Stimulated activated CD8-positive, alpha-beta memory T cell treated with anti-CD3 and anti-CD28 coated beads, Interleukin-4, amount 100 ng/mL, for 48 hours (primary cell): ENCODE results near the gene LCT.
"Not testable (repeated sequence)": the region's sequence is repeated elsewhere in the genome, so short reads cannot be mapped to it uniquely, and the experiment has no call there.

Source experiments
- DNase-seq: peaks from one replicate; pipeline ENCODE4 v3.0.0-alpha.2; 2020

LCT gene

GRCh38 chr2:135831180-135831812 is 5.7 kb downstream of the LCT start:
- no peak for DNase-seq

GRCh38 chr2:135829378-135830135 is 7.4 kb downstream of the LCT start:
- DNase-seq = no peak

- no peak for DNase-seq
Measured at GRCh38 chr2:135826544-135826943, 10.4 kb downstream of the LCT start.

- no peak for DNase-seq
Measured at GRCh38 chr2:135825550-135826176, 11.3 kb downstream of the LCT start.

GRCh38 chr2:135825131-135825530 is 11.9 kb downstream of the LCT start:
- DNase-seq = no peak

- no peak for DNase-seq
Measured at GRCh38 chr2:135822855-135823254, 14.1 kb downstream of the LCT start.

- no peak for DNase-seq
Measured at GRCh38 chr2:135821190-135821589, 15.8 kb downstream of the LCT start.

GRCh38 chr2:135820003-135820618 is 16.9 kb downstream of the LCT start:
- DNase-seq = peak; percentile 91

GRCh38 chr2:135818937-135819610 is 17.9 kb downstream of the LCT start:
- DNase-seq = peak; percentile 69

GRCh38 chr2:135817951-135818350 is 19.0 kb downstream of the LCT start:
- no peak for DNase-seq

GRCh38 chr2:135817466-135817865 is 19.5 kb downstream of the LCT start:
- DNase-seq = no peak

GRCh38 chr2:135815269-135815668 is 21.7 kb downstream of the LCT start:
- no peak for DNase-seq

GRCh38 chr2:135812907-135813511 is 24.0 kb downstream of the LCT start:
- DNase-seq = no peak

- not testable (repeated sequence) for DNase-seq
Measured at GRCh38 chr2:135807874-135808273, 29.1 kb downstream of the LCT start.

- no peak for DNase-seq
Measured at GRCh38 chr2:135803278-135803677, 33.7 kb downstream of the LCT start.

GRCh38 chr2:135802350-135802749 is 34.6 kb downstream of the LCT start:
- no peak for DNase-seq

GRCh38 chr2:135800513-135801460 is 36.2 kb downstream of the LCT start:
- no peak for DNase-seq

- DNase-seq = no peak
Measured at GRCh38 chr2:135799738-135800137, 37.2 kb downstream of the LCT start.

- no peak for DNase-seq
Measured at GRCh38 chr2:135798762-135799161, 38.2 kb downstream of the LCT start.

GRCh38 chr2:135798275-135798705 is 38.7 kb downstream of the LCT start:
- no peak for DNase-seq

- DNase-seq = peak; percentile 88
Measured at GRCh38 chr2:135797497-135798274, 39.3 kb downstream of the LCT start.
